ENCODE results near the gene OGFRL1.

DNA sequence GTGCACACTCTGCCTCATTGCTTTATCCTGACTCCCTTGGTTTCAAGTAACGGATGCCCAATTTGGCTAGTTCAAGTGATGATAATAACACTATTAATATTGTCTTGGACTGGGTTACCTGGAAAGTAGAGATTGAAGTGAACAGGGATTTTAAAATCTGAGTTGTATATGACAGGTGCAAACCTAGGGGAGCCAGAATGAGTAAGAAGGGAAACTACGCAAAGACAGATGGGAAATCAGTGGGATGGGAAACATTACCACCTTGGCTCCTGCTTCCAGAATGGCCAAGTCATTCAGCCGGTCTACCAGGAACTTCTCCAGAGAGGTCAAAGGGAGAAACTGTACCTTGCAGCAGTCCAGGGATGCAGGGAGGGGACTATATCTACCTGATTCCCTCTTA lies 41.9 kb downstream of the OGFRL1 start:
- TF ChIP-seq, protein P1, sequence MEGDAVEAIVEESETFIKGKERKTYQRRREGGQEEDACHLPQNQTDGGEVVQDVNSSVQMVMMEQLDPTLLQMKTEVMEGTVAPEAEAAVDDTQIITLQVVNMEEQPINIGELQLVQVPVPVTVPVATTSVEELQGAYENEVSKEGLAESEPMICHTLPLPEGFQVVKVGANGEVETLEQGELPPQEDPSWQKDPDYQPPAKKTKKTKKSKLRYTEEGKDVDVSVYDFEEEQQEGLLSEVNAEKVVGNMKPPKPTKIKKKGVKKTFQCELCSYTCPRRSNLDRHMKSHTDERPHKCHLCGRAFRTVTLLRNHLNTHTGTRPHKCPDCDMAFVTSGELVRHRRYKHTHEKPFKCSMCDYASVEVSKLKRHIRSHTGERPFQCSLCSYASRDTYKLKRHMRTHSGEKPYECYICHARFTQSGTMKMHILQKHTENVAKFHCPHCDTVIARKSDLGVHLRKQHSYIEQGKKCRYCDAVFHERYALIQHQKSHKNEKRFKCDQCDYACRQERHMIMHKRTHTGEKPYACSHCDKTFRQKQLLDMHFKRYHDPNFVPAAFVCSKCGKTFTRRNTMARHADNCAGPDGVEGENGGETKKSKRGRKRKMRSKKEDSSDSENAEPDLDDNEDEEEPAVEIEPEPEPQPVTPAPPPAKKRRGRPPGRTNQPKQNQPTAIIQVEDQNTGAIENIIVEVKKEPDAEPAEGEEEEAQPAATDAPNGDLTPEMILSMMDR (IDR thresholded peaks at IDR 0.05): no peak
- TF ChIP-seq POLR2A (IDR thresholded peaks at IDR 0.05) (no peak), POLR2AphosphoS5 (IDR thresholded peaks at IDR 0.05) (no peak), EP300 (IDR thresholded peaks at IDR 0.05) (no peak)

Data from suprapubic skin (tissue), 4 donors.